ENCODE data around the gene FER.

Gene FER

DNA sequence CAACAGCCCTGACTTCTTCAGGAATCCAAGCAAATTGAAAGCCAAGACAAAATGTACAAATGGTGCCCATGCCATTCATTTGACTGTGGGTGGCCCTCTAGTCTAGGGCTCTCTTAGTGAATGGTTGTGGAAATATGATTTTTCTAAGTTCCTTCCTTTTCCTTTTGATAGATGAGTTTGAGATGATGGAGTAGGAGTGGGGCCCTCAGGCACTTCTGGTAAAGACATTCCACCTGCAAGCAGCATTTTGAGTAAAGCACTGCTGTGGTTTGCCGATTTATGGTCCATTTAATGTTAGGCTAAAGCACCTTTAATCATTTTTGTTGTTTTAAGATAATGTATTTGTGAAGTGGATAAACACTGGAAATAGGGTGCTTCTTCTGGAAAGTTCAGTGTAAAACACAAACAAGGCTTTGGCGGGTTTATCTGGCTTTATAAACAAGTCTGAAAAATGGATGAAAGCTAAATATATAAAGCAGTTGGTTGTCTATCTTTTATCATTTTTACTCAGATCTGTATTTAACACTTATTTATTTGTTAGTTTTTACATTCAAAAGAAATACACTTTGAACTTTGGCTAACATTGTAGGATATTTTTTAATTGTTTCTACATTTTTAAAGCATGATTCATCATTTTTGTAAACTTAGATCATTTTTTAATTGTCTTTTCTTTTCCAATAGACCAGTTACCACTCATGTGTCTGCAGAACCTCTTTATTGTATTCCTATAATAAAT, 448.6 kb downstream of the FER start:
- no peak for DNase-seq

- DNase-seq, result no peak
Measured at GRCh38 chr5:109196823-109197160, 449.1 kb downstream of the FER start.

DNA sequence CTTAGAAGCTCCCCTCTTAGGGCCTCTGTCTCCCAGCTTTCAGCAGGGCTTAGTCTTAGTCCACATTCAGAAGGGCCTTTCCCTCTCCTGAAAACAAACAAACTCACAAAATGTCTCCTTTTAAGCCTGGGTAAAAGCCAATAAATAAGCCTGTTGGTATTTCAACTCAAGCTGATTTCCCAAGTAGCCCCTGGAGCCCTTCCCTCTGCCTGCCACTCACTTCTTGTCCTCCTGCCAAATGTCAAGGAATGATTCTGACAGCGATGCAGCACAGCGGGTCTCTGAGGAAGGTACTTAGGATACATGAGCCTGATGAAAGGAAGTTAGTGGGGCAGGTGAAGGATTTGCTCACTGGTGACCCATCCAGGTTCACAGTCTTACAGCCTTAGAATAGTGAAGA, 451.6 kb downstream of the FER start:
- DNase-seq, result no peak

DNA sequence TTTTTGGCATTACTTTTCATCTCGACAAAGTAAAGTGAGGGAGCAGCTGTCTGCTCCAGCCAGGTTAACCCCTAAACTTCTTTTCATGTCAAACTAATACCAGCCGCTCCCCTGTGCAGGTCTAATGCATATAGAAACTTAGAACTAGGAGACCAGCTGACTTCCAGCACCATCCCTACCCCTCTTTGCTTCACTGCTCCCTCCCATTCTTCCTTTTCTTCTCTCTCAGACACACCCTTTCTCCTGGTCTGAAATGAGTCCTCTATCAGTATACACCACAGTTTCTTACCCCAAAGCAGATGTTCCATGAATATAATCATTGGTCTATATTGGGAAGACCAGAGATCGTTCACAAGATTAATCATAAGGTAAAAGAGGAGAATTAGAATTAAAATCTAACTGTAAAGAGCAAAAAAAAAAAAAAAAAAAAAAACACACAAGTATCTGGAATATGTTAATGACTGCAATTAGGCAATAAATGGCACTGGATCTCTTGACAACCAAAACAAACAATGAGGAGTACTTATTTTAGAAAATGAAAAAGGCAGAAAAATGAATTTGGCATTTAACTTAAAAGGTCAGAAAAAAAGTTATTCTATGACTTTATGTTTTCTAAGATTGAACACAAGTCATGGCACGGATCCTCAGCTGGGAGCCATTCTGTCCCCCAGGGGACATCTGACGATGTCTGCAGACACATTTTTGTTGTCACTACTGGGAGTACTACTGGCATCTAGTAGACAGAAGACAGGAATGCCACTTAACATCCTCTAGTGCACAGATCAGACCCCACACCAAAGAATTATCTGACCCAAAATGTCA, 452.3 kb downstream of the FER start:
- DNase-seq, result no peak

GRCh38 chr5:109215040-109215439, 467.3 kb downstream of the FER start:
- DNase-seq, result no peak

- no peak for DNase-seq
Measured at GRCh38 chr5:109218818-109219217, 471.1 kb downstream of the FER start.

GRCh38 chr5:109223531-109223930, 475.8 kb downstream of the FER start:
- DNase-seq, result no peak

DNA sequence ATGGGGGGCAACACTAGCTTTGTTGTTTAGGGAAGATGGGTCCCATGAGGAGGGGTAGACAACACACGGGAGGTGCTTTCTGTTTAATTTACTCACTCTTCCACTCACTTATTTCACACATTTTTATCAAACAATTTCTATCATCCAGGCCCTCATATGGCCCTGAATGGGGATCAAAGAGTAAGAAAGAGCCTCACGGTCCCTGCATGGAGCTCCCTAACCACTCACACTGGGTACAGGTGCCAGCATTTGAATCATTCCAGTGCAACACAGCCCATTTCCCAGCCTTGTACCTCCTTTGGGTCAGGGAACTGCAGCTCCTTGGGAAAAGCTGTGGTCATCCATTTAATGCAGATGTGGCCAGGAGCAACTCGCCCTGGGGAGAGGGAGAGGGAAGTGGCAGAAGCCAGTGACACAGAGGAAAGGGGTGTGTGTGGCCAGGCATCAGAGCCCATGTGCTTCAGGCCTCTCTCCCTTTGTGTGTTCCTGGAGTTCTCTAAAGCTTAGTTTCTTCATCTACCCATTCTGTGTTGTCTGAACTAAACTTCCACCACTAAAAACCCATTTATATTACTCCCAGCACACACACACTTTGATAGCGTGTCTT, 476.7 kb downstream of the FER start:
- no peak for DNase-seq

DNA sequence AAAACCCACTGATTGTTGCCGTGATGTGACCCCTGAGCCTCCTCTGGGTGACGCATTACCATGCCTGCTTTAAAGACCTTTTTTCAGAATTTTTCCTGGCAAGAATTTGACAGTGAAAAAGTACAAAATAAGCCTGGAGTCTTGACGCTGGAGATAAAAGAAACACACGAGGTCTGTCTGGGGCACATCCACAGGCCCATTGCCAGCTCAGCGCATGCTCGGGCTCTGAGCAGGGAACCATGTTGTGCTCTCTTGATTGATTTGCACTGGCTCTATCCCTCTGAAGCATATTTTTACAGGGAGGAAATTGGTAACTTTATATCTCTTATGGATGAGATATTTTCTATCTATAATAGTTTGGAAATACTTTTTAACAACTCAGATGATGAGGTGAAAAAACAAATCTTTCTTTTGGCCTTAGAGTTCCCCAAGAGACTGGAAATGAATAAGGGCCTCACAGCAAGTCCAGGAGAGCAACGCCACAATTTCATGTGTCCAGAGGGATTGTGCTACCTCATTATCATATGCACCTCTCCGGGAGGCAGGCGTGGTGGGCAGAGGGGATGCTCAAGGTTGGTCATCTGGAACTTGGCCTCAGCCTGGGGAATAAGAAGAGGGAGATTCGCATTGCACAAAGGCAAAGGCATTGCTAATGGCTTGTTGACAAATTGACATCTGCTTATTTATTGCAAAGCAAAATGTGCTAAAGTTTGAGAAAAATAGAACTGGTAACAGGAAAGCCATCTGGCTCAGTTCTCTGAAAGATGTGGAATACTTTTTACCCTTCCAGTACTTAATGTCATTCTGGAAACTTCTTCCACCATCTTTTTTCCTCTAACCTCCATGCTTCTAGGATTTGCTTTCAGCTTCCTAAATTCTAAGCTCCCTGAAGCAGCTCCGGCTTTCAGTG, 478.3 kb downstream of the FER start:
- DNase-seq, result no peak

DNA sequence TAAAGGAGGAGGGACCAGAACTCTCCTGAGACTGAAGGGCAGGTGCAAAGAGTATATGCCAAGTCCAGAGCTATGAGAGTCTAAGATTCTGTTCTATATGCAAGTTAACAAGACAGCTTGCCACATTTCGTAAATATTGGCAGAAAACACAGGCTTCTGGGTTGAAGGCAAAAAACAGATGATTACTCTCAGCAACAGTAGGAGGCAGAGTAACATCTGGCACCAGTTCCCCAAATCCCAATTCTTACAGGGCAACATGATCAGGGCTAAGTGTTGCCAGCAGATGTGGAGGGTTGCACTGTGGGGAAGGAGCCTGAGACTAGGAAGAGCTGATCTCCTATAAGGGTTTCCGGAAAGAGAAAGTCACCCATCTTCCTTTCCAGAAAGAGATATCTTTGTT, 482.7 kb downstream of the FER start:
- DNase-seq, result no peak

DNA sequence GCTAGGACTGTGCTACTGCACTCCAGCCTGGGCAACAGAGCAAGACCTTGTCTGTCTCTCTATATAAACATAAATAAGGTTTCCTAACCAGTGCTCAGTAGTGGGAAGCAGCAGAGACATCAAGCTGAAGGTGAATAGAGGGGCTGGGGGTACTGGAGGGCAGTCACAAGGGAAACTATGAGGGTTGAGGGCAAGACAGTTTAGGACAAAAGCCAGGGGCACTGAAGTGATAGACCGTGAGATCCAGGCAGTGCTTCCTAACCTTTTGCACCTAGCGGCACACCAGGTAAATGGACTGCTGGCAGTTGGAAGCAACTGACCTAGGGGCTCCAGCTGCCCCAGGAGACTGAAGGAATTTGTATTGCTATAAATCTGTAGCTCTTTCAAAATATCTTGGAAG, 483.6 kb downstream of the FER start:
- no peak for DNase-seq

DNA sequence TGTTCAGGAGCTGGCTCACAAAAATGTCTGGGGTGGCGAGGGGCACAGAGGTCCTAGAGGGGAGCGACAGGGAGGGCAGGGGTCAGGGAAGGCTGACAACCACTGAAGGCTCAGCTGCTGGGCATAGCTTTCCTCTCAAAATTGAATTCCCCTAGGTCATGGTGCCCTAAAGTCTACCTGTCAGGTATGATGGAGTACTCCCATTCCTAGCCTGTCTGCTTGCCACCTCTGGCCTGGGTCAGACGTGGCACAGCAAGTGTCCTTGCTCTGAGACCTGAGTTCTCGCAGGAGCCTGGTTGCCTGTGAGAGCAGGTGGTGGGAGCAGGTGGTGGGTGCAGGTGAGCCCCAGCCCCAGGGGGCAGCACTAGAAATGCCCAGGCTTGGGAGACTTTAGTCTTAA, 486.7 kb downstream of the FER start:
- no peak for DNase-seq

DNA sequence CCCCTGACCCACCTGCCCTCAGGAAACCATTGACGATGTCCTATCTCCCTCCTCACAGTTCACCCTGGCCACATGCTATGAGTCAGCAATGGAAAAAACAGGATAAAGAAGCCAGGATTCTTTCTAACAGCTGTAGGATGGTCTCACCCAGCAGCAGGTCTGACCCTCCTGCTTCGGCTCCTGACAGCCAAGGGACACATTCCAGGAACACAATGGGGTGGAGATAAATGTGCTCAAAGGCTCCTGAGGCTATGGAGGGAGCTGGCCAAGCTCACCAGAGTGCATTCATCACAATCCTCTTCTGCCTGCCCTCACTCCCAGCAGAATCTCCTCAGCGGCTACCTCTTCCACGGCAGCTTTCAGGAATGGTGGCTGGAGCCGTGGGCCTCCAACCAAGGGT, 491.8 kb downstream of the FER start:
- DNase-seq, result no peak

DNA sequence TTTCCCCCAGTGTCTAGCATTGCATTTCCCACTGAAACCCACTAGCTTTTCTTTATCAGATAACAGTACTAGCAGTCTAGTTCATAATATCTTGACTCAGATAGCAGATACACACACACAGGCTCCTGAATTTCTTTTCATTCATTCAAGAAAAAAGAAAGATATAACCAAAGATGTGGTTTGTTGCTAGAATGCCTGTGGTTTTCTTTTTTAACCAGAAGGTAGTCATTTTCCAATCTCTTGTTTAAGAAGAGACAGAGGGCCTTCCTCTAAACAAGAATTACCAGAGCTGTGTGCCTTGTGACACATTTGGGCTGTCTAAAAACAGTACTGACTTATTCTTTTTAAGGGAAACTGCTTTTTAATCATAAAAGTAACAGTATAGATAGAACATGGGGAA, 494.8 kb downstream of the FER start:
- no peak for DNase-seq

GRCh38 chr5:109246395-109246794, 498.7 kb downstream of the FER start:
- no peak for DNase-seq

All from stimulated activated naive CD4-positive, alpha-beta T cell (primary cell).